Fibroblast of lung (primary cell): ENCODE data around the gene LRRC74A.

Experiments used
- EZH2 ChIP-seq: IDR thresholded peaks from 2 replicates; pipeline ENCODE4 v1.5.1; 2012; ENCODE audit warnings: low read length, control low read depth, mild to moderate bottlenecking; ENCODE audit errors: missing control alignments
- TF ChIP-seq, protein P1 (sequence below), 2 donors: IDR thresholded peaks in 1 of 2; conservative IDR thresholded peaks in 1 of 2; 1 replicate in 1 of 2; 2 replicates in 1 of 2; pipeline ENCODE4 v1.5.1; 2011 to 2012; ENCODE audit warnings: low read length in 2 of 2, control low read depth in 1 of 2, inconsistent platforms in 1 of 2, low read depth in 1 of 2, mild to moderate bottlenecking in 1 of 2

DNA sequence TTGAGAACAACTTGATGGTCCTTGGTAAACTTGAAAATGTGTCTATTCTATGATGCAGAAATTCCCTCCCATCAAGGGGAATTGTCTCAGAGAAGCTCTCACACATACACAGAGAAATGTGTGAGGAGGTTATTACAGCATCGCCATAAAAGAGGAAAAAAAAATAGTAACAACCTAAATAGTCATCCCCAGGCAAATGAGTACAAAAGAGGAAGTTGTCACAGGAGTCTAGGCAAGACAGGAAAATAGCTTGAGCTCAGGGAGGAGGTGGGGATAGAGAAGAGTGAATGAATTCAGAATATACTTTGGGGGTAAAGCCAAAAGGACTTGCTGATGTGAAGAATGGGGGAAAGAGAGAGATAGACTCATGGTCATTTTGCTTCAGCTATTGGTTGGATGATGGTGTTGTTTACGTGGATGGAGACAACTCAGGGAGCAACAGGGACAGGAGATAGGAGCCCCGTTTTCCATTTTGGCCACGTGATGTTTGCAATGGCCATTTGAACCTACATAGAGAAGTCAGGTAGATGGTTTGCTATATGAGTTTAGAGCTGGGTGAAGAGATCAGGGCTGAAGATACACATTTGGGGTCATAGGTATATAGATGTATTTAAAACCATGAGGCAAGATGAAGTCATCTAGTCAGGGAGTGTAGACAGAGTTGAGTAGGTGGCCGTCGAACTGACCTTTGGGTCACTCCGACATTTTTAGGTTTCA, 20.3 kb downstream of the LRRC74A start:
- TF ChIP-seq, protein P1, sequence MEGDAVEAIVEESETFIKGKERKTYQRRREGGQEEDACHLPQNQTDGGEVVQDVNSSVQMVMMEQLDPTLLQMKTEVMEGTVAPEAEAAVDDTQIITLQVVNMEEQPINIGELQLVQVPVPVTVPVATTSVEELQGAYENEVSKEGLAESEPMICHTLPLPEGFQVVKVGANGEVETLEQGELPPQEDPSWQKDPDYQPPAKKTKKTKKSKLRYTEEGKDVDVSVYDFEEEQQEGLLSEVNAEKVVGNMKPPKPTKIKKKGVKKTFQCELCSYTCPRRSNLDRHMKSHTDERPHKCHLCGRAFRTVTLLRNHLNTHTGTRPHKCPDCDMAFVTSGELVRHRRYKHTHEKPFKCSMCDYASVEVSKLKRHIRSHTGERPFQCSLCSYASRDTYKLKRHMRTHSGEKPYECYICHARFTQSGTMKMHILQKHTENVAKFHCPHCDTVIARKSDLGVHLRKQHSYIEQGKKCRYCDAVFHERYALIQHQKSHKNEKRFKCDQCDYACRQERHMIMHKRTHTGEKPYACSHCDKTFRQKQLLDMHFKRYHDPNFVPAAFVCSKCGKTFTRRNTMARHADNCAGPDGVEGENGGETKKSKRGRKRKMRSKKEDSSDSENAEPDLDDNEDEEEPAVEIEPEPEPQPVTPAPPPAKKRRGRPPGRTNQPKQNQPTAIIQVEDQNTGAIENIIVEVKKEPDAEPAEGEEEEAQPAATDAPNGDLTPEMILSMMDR (conservative IDR thresholded peaks at IDR 0.05 in 1 of 2, IDR thresholded peaks at IDR 0.05 in 1 of 2; ENCODE audit: low read depth in 1 of 2, low read length in 2 of 2), result no peak
- no peak for TF ChIP-seq EZH2
